Left renal cortex interstitium (tissue), 4 donors: ENCODE data around the gene FRRS1L. TPM values are rescaled to one million over a fixed set of nuclear protein-coding genes. Genes with fewer than 3 reads are reported as not detected.

Source experiments
- DNase-seq, 4 donors: peaks; one replicate each; pipeline ENCODE4 v3.0.0-alpha.2; 2013; ENCODE audit warnings: low read depth in 4 of 4, low spot score in 2 of 4, missing footprints in 1 of 4
- polyA plus RNA-seq, 4 donors: library from polyadenylated mRNA; unstranded; fragments of 120-200 nt; gene quantifications; one replicate each; pipeline ENCODE4 v1.2.1, GENCODE V29; 2013; ENCODE audit not compliant: insufficient read length in 4 of 4

The FRRS1L gene
- polyA plus RNA-seq, 4 donors, result 2.4 to 4.4 (median 3.1) TPM

- no peak for DNase-seq
Measured at GRCh38 chr9:109110329-109111021, 56.6 kb downstream of the FRRS1L start.

GRCh38 chr9:109109967-109110328 lies 57.1 kb downstream of the FRRS1L start:
- DNase-seq, result no peak

GRCh38 chr9:109108318-109108717 lies 58.7 kb downstream of the FRRS1L start:
- no peak for DNase-seq

DNA sequence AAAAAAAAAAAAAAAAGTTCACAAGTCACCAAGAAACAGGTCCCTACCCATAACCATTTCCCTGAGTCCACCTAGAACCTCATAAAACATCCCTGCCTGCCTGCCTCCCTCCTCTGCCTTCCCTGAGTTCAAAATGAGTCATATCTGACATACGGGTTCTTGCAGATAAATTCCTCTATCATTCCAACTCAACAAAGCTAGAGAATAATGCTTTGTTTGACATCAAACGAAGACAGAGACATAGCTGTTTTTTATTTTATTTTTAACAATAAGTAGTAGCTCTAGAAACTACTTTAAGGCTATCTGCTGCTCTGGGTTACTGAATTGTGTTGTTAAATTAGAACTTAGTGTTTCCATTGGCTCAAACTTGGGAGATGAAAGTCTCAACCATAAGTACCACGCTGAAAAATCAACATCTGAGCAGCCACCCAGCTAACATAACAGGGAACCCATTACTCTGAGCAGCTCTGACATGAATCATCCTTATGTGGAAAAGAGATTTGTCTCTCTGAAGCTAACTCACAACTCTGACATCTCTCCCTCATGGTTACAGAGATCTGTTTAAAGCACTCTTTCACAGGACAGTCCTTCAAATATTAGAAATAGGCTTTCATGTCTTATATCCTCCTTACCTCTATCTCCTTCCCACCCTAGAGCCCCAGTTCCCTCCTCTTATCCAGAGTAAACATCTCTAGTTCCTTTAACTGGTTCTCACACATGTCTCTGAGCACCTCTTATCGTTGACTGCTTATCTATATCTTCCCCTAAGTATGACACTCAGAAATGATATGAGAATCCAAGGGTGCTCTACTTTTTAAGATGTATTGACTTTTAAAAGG lies 59.4 kb downstream of the FRRS1L start:
- DNase-seq, result no peak

GRCh38 chr9:109101810-109102209 lies 65.2 kb downstream of the FRRS1L start:
- DNase-seq, result no peak

DNA sequence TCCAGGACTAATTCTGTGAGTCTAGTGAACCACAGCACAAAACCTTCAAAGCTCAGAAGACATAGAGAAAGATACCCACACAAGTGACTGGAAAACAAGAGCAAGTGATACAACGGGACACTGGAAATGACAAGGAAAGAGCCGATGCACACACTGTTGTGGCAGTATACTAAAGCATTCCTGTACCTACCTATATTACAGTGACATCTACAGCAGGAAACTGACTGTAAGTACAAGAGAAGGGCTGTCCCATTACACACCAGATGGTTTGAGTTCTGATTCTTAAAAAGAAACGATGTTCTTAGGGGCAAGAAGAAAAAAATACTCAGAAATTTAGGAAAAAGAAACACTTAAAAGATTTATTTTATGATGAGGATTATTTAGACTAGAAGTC lies 65.8 kb downstream of the FRRS1L start:
- no peak for DNase-seq

DNA sequence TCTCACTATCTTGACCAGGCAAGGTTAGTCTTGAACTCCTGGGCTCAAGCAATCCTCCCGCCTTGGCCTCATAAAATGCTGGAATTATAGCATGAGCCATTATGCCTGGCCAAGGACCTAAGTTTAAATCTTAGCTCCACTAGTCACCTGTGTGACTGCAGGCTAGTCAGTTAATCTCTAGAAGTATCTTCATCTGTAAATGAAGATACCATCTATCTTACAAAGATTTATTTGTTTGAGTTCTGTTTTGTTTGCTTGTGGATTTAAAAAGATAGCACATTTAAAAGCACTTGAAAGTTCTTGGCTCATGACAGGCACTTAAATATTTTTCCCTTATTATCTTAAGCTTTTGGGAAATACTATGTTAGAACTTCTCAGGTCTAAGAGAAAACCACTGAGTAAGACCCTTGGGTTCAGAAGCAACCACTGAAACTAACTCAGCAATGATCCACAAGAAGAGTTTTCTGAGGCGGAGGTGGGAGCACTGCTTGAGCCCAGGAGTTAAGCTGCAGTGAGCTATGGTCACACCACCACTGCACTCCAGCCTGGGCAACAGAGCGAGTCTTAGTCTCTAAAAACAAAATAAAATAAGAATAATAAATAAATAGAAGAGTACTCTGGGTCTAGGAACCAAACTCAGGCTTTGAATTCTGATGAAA lies 66.4 kb downstream of the FRRS1L start:
- no peak for DNase-seq

DNA sequence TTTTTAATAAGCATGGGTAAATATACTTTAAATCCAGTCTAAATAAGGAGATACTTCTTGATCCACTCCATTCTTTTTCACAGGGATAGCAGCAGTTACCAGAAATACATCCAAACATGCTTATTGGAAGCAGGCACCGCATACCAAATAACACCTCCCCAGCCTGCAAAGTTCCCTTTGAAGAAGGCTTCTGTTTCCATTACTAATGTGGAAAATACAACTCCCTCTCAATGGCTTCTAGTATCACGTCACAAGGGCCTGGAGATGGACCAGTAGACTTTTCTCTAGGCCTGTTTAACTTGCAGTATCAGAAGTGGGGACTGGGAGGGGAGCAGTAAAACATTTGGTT lies 68.1 kb downstream of the FRRS1L start:
- no peak for DNase-seq

DNA sequence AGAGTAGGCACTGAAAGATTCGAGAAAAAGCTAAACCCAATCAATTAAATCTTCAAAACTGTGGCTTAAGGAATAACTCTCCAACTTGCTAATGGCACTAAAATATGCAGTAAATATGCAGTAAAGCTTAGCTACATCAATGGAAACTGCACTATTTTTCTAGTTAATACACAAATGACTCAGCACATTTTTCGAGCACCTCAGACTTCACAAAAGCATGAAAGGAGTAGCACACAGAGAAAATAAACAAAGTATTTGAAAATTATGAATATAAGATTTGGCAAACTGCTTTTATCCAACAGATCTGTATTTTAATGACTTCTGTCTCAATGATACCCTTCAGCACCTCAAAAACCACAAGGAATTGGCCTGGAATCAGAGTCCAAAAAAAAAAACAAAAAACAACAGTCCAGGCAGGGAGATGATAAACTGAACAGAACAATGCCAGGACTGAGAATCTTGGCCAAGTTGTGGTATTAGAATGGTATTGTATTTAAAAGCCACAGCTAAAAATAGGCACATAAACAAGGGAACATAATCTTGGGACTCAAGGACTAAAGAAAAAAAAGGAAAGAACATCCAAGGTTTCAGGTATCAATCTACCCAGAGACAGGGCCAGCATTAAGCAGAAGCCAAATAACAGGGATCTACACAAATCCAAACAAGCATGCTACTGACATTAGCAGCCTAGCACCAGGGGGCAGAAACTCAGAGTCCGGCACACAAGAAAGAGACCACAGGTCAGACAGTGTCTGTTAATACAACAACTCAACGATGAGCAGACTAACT lies 68.7 kb downstream of the FRRS1L start:
- peak in 2 of 4 donors; percentile 9 to 20 for DNase-seq

GRCh38 chr9:109097146-109097545 lies 69.9 kb downstream of the FRRS1L start:
- no peak for DNase-seq

- DNase-seq, result no peak
Measured at GRCh38 chr9:109095321-109095720, 71.7 kb downstream of the FRRS1L start.

GRCh38 chr9:109094268-109094667 lies 72.8 kb downstream of the FRRS1L start:
- no peak for DNase-seq

DNA sequence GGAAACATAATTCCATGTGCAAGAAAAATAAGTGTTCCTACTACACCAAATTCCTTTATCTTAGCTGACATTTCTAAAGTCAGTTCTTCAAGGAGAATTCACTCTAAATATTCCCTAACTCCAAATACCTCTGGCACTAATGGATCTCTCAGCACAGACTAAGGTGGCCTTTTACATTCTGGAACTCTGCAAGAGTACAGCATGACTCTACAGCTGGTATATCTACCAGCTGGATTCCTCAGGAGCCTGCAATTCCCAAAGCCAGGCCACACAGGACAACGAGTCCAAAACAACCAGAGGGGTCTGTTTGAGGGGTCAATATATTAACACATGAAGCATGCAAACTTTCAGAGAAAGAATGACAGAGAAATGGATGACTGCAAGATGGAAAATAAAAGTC lies 74.5 kb downstream of the FRRS1L start:
- DNase-seq, result no peak

- DNase-seq, result no peak
Measured at GRCh38 chr9:109092051-109092580, 74.9 kb downstream of the FRRS1L start.

- DNase-seq, result no peak
Measured at GRCh38 chr9:109088221-109088620, 78.8 kb downstream of the FRRS1L start.

GRCh38 chr9:109087795-109088194 lies 79.3 kb downstream of the FRRS1L start:
- no peak for DNase-seq

GRCh38 chr9:109086221-109086620 lies 80.8 kb downstream of the FRRS1L start:
- no peak for DNase-seq

DNA sequence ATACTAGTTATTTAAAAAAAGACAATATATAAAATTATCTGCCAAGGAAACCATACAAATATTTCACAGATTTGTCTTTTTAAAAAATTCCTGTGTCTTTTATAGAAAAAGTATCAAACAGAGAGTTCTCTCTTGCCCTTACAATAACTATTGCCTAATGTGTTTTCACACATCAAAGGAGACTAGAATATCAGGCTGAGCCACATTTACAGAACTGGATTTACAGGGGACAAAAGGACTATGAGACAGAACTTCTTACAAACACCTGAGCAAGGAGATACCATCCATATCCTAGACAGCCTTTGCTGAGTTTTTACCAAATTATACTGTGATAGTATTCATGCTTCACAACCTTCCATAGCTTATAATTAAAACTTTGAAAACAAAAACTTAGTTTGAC lies 81.5 kb downstream of the FRRS1L start:
- DNase-seq, result no peak

DNA sequence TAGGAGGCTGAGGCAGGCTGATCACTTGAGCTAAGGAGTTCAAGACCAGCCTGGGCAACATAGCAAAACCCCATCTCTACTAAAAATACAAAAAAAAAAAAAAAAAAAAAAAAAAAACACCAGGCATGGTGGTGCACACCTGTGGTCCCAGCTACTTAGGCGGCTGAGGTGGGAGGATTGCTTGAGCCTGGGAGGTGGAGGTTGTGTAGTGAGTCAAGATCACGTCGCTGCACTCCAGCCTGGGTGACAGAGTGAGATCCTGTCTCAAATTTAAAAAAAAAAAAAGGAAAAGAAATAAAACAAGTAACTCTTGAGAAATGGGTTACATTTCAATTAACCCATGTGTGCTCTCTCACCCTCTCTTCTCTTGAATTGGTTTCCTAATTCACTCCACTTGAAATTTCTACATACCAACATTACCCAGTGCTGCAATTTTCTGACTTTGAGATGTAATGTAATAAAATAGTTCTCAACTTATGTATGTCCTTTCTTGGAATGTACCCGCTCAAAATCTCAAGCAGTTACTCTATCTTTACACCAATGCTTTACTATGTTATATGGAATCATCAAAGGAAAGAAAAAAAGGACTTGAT lies 83.1 kb downstream of the FRRS1L start:
- DNase-seq, result no peak

GRCh38 chr9:109083141-109083540 lies 83.9 kb downstream of the FRRS1L start:
- DNase-seq, result no peak
